Neural crest cell (in vitro differentiated cells): ENCODE measurements around the gene ALDH4A1. TPM values are rescaled to one million over a fixed set of nuclear protein-coding genes. Genes with fewer than 3 reads are reported as not detected.

Experiments
- DNase-seq: peaks from one replicate; pipeline ENCODE4 v3.0.0; 2021; ENCODE audit warnings: low read depth, mixed read lengths, low spot score
- H3K27ac Mint-ChIP-seq: one replicate; pipeline ENCODE4 v1.8.0; 2021; ENCODE audit warnings: mild to moderate bottlenecking, mixed read lengths; ENCODE audit not compliant: unreplicated experiment
- H3K27me3 Mint-ChIP-seq: 2 replicates; pipeline ENCODE4 v1.8.0; 2021; ENCODE audit warnings: low read depth, mild to moderate bottlenecking, mixed read lengths
- H3K36me3 Mint-ChIP-seq: 2 replicates; pipeline ENCODE4 v1.8.0; 2021; ENCODE audit warnings: low read depth, mild to moderate bottlenecking, mixed read lengths
- H3K4me1 Mint-ChIP-seq: 2 replicates; pipeline ENCODE4 v1.8.0; 2021; ENCODE audit warnings: mixed read lengths
- H3K4me3 Mint-ChIP-seq: one replicate; pipeline ENCODE4 v1.8.0; 2021; ENCODE audit warnings: mild to moderate bottlenecking, mixed read lengths
- H3K9me3 Mint-ChIP-seq: 2 replicates; pipeline ENCODE4 v1.8.0; 2021; ENCODE audit warnings: mixed read lengths
- CTCF ChIP-seq: fragments of 200-600 bp; sonication (generic); conservative IDR thresholded peaks from 2 replicates; pipeline ENCODE4 v1.5.0; 2021; ENCODE audit warnings: antibody characterized with exemption, mild to moderate bottlenecking
- total RNA-seq: library from RNA; stranded (reverse); gene quantifications from 2 replicates; pipeline ENCODE4 v1.2.1, GENCODE V29; 2021

The ALDH4A1 gene
- total RNA-seq, 1 donor from 2014 or later, result 19.5 TPM

GRCh38 chr1:18919197-18919905 is 17.0 kb upstream of the ALDH4A1 start:
- Mint-ChIP-seq H3K36me3 (no peaks in the 10 kb centered on the region), H3K4me1 (peaks cover 25% of the 10 kb centered on the region), H3K27ac (peak overlapping the region; percentile 19), H3K9me3 (no peaks in the 10 kb centered on the region), H3K4me3 (no peak overlapping the region), H3K27me3 (no peaks in the 10 kb centered on the region)
- no peak for DNase-seq
- TF ChIP-seq CTCF, result no peak

- DNase-seq, result no peak
- no peaks in the 10 kb centered on the region for H3K9me3 Mint-ChIP-seq
- TF ChIP-seq CTCF, result no peak
- no peaks in the 10 kb centered on the region for H3K27me3 Mint-ChIP-seq
- no peak overlapping the region for H3K4me3 Mint-ChIP-seq
- no peaks in the 10 kb centered on the region for H3K36me3 Mint-ChIP-seq
- peak overlapping the region; percentile 50 for H3K27ac Mint-ChIP-seq
- peaks cover 24% of the 10 kb centered on the region for H3K4me1 Mint-ChIP-seq
These were observed 16.1 kb upstream of the ALDH4A1 start for GRCh38 chr1:18918417-18918816.

GRCh38 chr1:18917071-18917799 is 14.9 kb upstream of the ALDH4A1 start:
- TF ChIP-seq CTCF, result no peak
- no peak overlapping the region for H3K4me3 Mint-ChIP-seq
- no peak for DNase-seq
- peaks cover 17% of the 10 kb centered on the region for H3K4me1 Mint-ChIP-seq
- no peaks in the 10 kb centered on the region for H3K36me3 Mint-ChIP-seq
- H3K27ac Mint-ChIP-seq, result peak overlapping the region; percentile 83
- no peaks in the 10 kb centered on the region for H3K27me3 Mint-ChIP-seq
- no peaks in the 10 kb centered on the region for H3K9me3 Mint-ChIP-seq

GRCh38 chr1:18915341-18915740 is 13.0 kb upstream of the ALDH4A1 start:
- no peaks in the 10 kb centered on the region for H3K9me3 Mint-ChIP-seq
- H3K36me3 Mint-ChIP-seq, result no peaks in the 10 kb centered on the region
- H3K4me1 Mint-ChIP-seq, result peaks cover 9% of the 10 kb centered on the region
- no peak overlapping the region for H3K27ac Mint-ChIP-seq
- no peak for DNase-seq
- no peak overlapping the region for H3K4me3 Mint-ChIP-seq
- no peaks in the 10 kb centered on the region for H3K27me3 Mint-ChIP-seq
- TF ChIP-seq CTCF, result no peak

GRCh38 chr1:18913065-18913835 is 10.9 kb upstream of the ALDH4A1 start:
- Mint-ChIP-seq H3K27ac (peak overlapping the region; percentile 40), H3K9me3 (no peaks in the 10 kb centered on the region), H3K27me3 (no peaks in the 10 kb centered on the region), H3K4me3 (no peak overlapping the region), H3K4me1 (peaks cover 9% of the 10 kb centered on the region), H3K36me3 (no peaks in the 10 kb centered on the region)
- TF ChIP-seq CTCF, result peak; percentile 80
- peak; percentile 80 for DNase-seq
